GM12865 (cell line): Measurements from ENCODE around the gene PRELID1.
"Not testable (repeated sequence)": the region's sequence is repeated elsewhere in the genome, so short reads cannot be mapped to it uniquely, and the experiment has no call there.

Source experiments
- DNase-seq: peaks from one replicate; pipeline ENCODE4 v3.0.0; 2010; ENCODE audit warnings: low read depth
- H3K4me3 ChIP-seq: 2 replicates; pipeline ENCODE4 v1.5.1; 2011; ENCODE audit warnings: mild to moderate bottlenecking, low read depth, low read length, control low read depth
- TF ChIP-seq, protein P1 (sequence below): IDR thresholded peaks from 2 replicates; pipeline ENCODE4 v1.5.1; 2011; ENCODE audit warnings: low read length, control low read depth, low read depth, inconsistent platforms; ENCODE audit not compliant: insufficient read depth; ENCODE audit errors: missing control alignments

The PRELID1 gene

DNA sequence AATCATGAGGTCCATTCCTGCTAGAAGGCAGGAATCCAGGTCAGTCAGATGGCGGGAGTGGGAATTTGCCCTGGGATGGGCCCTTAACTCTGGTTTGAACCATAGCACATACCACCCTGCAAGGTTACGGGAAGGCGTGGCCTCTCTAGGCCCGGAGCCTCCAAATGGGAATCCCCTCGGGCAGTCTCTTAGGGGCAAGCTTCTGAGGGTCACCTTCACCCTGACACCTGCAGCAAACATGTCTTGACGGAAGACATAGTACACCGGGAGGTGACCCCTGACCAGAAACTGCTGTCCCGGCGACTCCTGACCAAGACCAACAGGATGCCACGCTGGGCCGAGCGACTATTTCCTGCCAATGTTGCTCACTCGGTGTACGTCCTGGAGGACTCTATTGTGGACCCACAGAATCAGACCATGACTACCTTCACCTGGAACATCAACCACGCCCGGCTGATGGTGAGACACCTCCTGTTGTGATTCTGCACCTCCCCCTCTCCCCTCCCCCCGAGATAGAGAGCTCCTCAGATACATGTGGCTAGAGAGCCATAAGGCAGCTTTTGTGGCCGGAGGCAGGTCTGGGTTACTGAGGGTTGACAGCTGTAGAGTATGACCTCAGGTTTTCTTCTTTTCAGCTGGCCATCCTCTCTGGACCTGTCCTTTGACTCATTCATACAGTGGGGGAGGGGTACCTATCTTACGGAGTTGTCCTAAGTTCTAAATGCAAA lies 957 bp downstream of the PRELID1 start:
- peak; percentile 55 for DNase-seq
- TF ChIP-seq, protein P1, sequence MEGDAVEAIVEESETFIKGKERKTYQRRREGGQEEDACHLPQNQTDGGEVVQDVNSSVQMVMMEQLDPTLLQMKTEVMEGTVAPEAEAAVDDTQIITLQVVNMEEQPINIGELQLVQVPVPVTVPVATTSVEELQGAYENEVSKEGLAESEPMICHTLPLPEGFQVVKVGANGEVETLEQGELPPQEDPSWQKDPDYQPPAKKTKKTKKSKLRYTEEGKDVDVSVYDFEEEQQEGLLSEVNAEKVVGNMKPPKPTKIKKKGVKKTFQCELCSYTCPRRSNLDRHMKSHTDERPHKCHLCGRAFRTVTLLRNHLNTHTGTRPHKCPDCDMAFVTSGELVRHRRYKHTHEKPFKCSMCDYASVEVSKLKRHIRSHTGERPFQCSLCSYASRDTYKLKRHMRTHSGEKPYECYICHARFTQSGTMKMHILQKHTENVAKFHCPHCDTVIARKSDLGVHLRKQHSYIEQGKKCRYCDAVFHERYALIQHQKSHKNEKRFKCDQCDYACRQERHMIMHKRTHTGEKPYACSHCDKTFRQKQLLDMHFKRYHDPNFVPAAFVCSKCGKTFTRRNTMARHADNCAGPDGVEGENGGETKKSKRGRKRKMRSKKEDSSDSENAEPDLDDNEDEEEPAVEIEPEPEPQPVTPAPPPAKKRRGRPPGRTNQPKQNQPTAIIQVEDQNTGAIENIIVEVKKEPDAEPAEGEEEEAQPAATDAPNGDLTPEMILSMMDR: no peak
- H3K4me3 ChIP-seq: peak overlapping the region; percentile 77

DNA sequence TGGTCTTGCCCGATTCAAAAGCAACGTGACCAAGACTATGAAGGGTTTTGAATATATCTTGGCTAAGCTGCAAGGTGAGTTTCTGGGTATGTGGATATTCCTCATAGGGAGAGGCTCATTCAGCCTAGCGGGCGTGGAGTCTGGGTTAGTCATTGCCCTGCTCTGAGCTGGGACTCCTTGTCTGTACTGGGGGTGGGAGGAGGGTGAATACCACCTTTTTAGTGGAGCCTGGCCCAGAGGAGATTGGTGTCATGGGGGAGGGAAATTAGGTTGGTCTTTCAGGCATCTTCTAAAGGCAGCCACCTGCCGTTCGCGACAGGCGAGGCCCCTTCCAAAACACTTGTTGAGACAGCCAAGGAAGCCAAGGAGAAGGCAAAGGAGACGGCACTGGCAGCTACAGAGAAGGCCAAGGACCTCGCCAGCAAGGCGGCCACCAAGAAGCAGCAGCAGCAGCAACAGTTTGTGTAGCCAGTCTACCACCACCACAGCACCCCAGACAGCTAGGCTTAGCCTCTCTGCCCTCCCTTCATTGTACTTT lies 2.6 kb downstream of the PRELID1 start:
- H3K4me3 ChIP-seq: not testable (repeated sequence)

DNA sequence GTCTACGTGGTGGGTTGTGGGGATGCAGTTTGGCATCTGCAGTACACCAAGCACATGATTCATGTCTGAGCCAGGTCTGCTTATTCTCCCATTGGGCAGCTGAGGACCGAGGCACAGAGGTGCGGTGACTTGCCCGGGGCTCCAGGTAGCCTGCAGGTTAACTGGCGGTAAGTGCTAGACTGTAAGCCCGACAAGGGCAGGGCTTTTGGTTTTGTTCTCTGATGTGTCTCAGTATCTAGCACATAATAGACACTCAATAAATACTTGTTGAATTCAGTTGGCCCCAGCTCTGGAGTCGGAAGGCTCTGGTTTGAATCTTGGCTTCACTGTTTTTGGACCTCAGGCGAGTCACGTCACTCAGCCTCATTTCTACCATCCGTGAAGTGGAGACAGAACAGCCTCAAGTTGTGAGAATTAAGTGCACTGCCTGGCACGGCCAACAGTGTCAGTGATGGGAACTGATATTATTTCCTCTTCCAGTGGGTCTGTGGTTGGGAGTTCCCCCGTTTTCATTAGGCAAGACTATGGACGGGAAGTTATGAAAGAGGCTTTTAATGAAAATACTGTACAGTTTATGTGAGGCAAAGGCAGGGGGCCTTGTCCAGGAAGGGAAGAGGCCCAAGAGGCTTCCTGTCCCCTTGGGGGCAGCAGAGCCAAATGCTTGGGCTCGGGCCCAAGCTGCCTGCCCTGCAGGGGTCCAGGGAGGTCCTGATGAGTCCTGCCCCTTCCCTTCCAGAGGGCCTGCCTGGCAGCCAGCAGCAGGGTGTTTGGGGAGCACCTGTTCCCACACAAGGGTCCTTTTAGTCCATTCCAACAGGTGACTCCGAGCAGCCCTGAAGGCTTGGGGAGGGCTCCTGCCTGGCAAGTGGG lies 3.3 kb downstream of the PRELID1 start:
- DNase-seq: peak; percentile 29
- H3K4me3 ChIP-seq: no peak overlapping the region
- TF ChIP-seq, protein P1: no peak

More for the DNA sequence above, 2.6 kb downstream of the PRELID1 start:
- not testable (repeated sequence) for DNase-seq

DNA sequence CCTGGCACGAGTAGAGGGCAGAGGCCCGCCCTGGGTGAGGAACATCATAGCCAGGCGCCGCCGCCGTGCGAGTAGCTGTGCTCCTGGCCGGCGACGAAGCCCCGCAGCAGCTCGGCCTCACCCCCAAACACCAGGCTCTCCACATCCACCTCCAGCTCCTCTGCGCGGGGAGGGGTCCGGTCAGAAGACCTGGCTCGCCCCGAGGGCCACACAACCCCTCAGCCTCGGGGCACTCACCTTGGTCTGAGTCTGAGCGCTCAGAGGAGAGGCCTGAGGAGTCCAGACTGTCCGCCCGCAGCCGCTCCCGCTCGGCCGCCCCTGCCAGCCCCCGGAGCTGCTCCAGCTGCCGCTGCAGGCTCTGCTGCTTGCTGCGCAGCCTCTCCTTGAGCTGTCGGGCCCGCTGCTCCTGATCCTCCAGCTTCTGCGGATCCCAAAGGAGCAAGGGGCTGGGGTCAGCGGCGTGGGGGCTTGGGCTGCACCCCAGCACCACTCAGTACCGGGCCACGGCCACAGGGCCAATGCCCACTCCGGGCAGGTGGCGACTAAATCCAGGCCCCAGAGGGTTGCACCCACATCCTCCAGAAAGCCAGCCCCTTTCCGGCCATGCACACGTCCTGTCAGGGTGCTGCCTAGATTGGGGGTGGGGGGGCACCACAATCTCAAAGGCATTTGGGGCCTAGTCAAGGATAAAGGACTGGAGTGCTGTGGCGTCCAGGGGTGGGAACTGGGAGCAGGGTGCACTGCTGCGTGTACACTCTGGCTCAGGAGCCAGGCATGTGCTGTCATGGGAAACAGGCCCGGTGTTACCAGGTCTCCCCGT lies 4.2 kb downstream of the PRELID1 start:
- DNase-seq: peak; percentile 47
- no peak overlapping the region for H3K4me3 ChIP-seq
- TF ChIP-seq, protein P1: no peak

DNA sequence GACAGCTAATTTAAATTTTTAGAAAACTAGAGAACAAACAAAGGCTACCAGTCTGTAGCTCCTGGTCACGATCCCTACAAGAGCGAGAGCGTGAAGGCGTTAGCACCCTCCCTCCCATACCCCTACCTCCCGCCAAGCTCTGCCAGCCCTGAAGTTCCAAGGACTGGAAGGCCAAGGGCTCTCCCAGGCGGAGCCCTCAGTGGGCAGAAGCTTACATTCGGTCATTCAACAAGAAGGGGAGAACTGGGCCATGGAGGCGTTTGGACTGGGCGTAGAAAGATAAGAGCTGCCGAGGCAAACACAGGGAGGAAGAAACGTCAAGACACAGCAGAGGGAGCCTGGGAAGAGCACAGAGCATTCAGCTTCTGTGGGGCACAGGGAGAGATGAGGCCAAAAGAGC lies 5.1 kb downstream of the PRELID1 start:
- no peak overlapping the region for H3K4me3 ChIP-seq
- TF ChIP-seq, protein P1: no peak
- no peak for DNase-seq

DNA sequence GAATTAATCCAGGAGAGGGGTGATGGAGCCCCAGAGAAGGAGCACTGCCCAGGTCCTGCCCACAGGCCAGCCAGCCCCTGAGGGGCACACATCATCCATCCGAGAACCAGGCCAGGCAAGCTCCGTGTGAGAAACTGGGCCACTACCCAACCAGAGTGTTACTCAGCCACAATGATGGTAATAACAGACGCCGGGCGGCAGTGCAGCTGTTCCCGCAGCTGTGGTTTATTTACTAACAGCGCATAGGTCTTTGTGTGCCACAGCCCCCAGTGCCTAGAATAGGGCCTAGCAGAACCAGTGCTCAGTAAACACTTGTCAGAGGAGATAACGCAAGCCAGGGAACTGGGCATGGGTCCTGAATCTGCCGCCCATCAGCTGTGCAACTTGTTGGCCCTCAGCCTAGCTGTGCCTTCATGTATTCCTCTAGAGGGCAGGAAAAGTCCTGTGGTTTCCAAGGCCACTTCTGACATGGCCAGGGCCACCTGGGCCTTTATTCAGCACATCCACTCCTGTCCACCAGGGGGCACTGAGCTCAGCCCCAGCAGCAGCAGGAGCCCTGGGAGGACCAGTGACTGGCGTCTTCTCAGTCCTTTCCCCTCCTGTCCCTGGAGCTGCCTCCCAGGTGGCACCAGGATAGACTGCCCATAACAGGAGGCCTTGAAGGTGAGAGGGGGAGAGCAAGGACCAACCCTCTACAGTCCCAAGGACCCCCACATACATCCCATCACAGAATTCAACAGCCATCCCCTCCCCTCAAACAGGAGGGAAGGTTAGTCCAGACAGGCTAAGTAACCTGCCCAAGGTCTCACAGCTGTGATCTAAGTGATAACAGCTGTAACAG lies 6.0 kb downstream of the PRELID1 start:
- TF ChIP-seq, protein P1: peak; percentile 95
- DNase-seq: peak; percentile 86
- no peak overlapping the region for H3K4me3 ChIP-seq
